HUES6 (cell line): ENCODE results near the gene MSI2.

Experiments used
- H3K27ac ChIP-seq: 2 replicates; pipeline ENCODE4 v1.7.0; 2013; ENCODE audit warnings: low read depth, mild to moderate bottlenecking, low read length, inconsistent platforms
- H3K27me3 ChIP-seq: 2 replicates; pipeline ENCODE4 v1.6.1; 2013; ENCODE audit warnings: low read length; ENCODE audit not compliant: control insufficient read depth, insufficient read depth
- H3K36me3 ChIP-seq: 2 replicates; pipeline ENCODE4 v1.6.1; 2013; ENCODE audit warnings: low read length; ENCODE audit not compliant: control insufficient read depth, insufficient read depth
- H3K4me1 ChIP-seq: 2 replicates; pipeline ENCODE4 v1.6.1; 2013; ENCODE audit warnings: low read length; ENCODE audit not compliant: control insufficient read depth, insufficient read depth
- H3K4me3 ChIP-seq: 2 replicates; pipeline ENCODE4 v1.5.1; 2013; ENCODE audit warnings: low read depth, low read length
- H3K9ac ChIP-seq: one replicate; pipeline ENCODE4 v1.6.1; 2013; ENCODE audit warnings: mild to moderate bottlenecking, low read length
- H3K9me3 ChIP-seq: 2 replicates; pipeline ENCODE4 v1.6.1; 2013; ENCODE audit warnings: low read depth, low read length; ENCODE audit not compliant: control insufficient read depth, insufficient read depth

The MSI2 gene

DNA sequence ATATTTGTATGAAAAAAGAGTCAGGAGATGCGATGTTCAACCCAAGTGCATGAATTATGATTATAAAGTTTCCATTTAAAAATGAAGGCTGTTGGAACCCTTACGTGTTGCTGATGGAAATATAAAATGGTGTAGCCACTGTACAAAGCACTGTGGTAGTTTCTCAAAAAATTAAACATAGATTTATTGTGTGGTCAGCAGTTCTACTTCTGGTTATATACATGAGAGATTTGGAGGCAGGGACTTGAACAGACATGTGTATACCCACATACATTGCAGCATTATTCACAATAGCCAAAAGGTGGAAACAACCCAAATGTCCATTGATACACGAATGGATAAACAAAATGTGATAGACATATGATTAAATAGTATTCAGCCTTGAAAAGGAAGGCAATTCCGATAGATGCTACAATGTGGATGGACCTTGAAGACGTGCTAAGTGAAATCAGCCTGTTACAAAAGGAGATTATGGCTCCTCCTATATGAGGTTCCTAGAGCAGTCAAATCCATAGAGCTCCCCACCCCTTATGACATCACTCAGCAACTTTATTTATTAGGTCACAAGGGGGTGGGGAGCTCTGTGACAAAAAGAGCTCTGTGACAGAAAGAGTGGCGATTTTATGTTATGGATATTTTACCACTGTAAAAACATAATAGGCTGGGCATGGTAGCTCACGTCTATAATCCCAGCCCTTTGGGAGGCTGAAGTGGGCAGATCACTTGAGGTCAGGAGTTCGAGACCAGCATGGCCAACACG lies 106.7 kb downstream of the MSI2 start:
- H3K36me3 ChIP-seq, result no peaks in the 10 kb centered on the region
- no peaks in the 10 kb centered on the region for H3K9me3 ChIP-seq
- H3K4me3 ChIP-seq, result no peak overlapping the region
- peaks cover 26% of the 10 kb centered on the region for H3K4me1 ChIP-seq
- H3K27me3 ChIP-seq, result no peaks in the 10 kb centered on the region
- no peak overlapping the region for H3K27ac ChIP-seq
- H3K9ac ChIP-seq, result no peak overlapping the region

GRCh38 chr17:57363580-57363979 lies 107.3 kb downstream of the MSI2 start:
- Histone ChIP-seq H3K9me3 (no peaks in the 10 kb centered on the region), H3K9ac (no peak overlapping the region), H3K27me3 (no peaks in the 10 kb centered on the region), H3K4me1 (peaks cover 26% of the 10 kb centered on the region), H3K36me3 (no peaks in the 10 kb centered on the region), H3K27ac (no peak overlapping the region), H3K4me3 (no peak overlapping the region)

GRCh38 chr17:57363998-57364643 lies 107.8 kb downstream of the MSI2 start:
- H3K36me3 ChIP-seq, result no peaks in the 10 kb centered on the region
- no peaks in the 10 kb centered on the region for H3K27me3 ChIP-seq
- no peak overlapping the region for H3K9ac ChIP-seq
- no peaks in the 10 kb centered on the region for H3K9me3 ChIP-seq
- H3K4me3 ChIP-seq, result no peak overlapping the region
- H3K4me1 ChIP-seq, result peaks cover 26% of the 10 kb centered on the region
- no peak overlapping the region for H3K27ac ChIP-seq

- Histone ChIP-seq H3K9me3 (no peaks in the 10 kb centered on the region), H3K27ac (no peak overlapping the region), H3K36me3 (no peaks in the 10 kb centered on the region)
Measured at GRCh38 chr17:57365420-57365819, 109.1 kb downstream of the MSI2 start.

GRCh38 chr17:57366177-57366557 lies 109.8 kb downstream of the MSI2 start:
- H3K4me3 ChIP-seq, result no peak overlapping the region
- H3K36me3 ChIP-seq, result no peaks in the 10 kb centered on the region
- H3K27ac ChIP-seq, result no peak overlapping the region
- no peaks in the 10 kb centered on the region for H3K9me3 ChIP-seq
- peaks cover 32% of the 10 kb centered on the region for H3K4me1 ChIP-seq
- no peak overlapping the region for H3K9ac ChIP-seq
- no peaks in the 10 kb centered on the region for H3K27me3 ChIP-seq

More at GRCh38 chr17:57365420-57365819, 109.1 kb downstream of the MSI2 start:
- H3K27me3 ChIP-seq, result no peaks in the 10 kb centered on the region
- peaks cover 29% of the 10 kb centered on the region for H3K4me1 ChIP-seq
- H3K9ac ChIP-seq, result no peak overlapping the region
- H3K4me3 ChIP-seq, result no peak overlapping the region

- no peak overlapping the region for H3K4me3 ChIP-seq
- H3K27me3 ChIP-seq, result no peaks in the 10 kb centered on the region
- no peak overlapping the region for H3K27ac ChIP-seq
- H3K4me1 ChIP-seq, result peaks cover 32% of the 10 kb centered on the region
- H3K9ac ChIP-seq, result no peak overlapping the region
- no peaks in the 10 kb centered on the region for H3K36me3 ChIP-seq
- no peaks in the 10 kb centered on the region for H3K9me3 ChIP-seq
Measured at GRCh38 chr17:57366558-57367351, 110.4 kb downstream of the MSI2 start.

DNA sequence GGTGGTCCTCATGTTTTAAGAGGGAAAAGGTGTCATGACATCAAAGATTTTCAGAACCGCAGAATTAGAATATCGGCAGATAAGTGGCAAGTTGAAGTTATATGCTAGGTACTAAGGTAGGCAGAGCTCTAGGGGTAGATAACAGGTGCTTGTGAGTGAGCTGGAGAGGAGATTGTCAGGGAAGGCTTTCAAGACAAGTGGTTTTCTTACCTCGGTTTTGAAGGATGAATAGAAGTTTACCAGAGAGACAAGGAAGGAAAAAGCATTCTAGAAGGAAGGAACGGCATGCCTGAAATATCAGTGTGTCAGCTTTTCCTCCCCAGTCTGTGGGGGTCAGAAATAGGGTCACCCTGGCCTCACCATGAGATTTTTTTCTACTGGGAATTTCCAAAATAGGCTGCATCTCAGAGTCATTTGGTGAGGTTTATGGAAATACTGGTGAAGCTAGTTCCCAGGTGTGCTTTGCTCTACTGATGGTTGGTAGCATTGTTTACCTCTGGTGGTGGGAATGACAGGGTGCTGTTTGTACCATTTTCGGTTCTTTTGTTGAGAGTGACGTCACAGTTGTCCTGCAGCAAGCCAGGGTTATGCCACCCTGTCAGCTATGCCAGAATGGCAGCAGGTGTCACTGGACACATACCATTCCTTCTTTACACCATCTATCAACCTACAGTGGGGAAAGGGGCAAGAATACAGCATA lies 112.5 kb downstream of the MSI2 start:
- no peaks in the 10 kb centered on the region for H3K36me3 ChIP-seq
- no peak overlapping the region for H3K4me3 ChIP-seq
- H3K27me3 ChIP-seq, result no peaks in the 10 kb centered on the region
- H3K9me3 ChIP-seq, result peaks cover 5% of the 10 kb centered on the region
- H3K9ac ChIP-seq, result no peak overlapping the region
- H3K4me1 ChIP-seq, result peaks cover 31% of the 10 kb centered on the region
- H3K27ac ChIP-seq, result no peak overlapping the region

DNA sequence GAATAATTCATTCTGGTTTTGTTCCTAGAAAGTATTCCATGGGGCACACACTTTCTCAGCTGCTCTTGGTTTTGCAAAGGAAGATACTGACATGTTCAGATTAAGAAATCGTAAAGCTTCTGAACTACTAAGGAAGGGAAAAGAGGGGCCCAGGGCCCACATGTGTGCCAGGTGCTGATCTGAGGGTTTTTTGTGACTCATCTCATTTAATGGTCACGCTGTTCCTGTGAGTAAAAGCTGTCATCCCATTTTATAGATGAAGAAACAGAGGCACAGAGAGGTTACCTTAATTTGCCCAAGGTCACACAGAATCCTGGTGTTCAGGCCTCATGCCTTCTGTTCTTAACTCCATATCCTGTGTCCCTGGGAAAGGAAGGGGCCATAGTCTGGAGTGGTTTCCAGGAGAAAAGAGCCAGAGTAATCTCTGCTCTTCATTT lies 113.2 kb downstream of the MSI2 start:
- Histone ChIP-seq H3K27me3 (no peaks in the 10 kb centered on the region), H3K27ac (no peak overlapping the region), H3K4me3 (no peak overlapping the region), H3K9ac (no peak overlapping the region), H3K9me3 (peaks cover 9% of the 10 kb centered on the region), H3K4me1 (peaks cover 27% of the 10 kb centered on the region), H3K36me3 (0 out of 2 replicates have a peak, but pooled peaks cover 2% of the 10 kb centered on the region)

GRCh38 chr17:57370037-57370581 lies 113.8 kb downstream of the MSI2 start:
- peaks cover 30% of the 10 kb centered on the region for H3K4me1 ChIP-seq
- H3K27ac ChIP-seq, result no peak overlapping the region
- no peak overlapping the region for H3K4me3 ChIP-seq
- H3K9ac ChIP-seq, result no peak overlapping the region
- peaks cover 9% of the 10 kb centered on the region for H3K9me3 ChIP-seq
- H3K36me3 ChIP-seq, result 0 out of 2 replicates have a peak, but pooled peaks cover 2% of the 10 kb centered on the region
- no peaks in the 10 kb centered on the region for H3K27me3 ChIP-seq

- Histone ChIP-seq H3K4me1 (peaks cover 29% of the 10 kb centered on the region), H3K4me3 (no peak overlapping the region), H3K27me3 (no peaks in the 10 kb centered on the region), H3K27ac (no peak overlapping the region), H3K9me3 (peaks cover 9% of the 10 kb centered on the region), H3K36me3 (peaks cover 2% of the 10 kb centered on the region; the same call in 1 of the 2 replicates), H3K9ac (no peak overlapping the region)
Measured at GRCh38 chr17:57370619-57371018, 114.3 kb downstream of the MSI2 start.
